HG03196 (cell line): ENCODE data around the gene LOXHD1.

Experiments
- ATAC-seq: cut with Tn5 transposase; IDR thresholded peaks from one replicate; pipeline ENCODE4 v1.9.1; 2021; ENCODE audit not compliant: unreplicated experiment

The LOXHD1 gene

DNA sequence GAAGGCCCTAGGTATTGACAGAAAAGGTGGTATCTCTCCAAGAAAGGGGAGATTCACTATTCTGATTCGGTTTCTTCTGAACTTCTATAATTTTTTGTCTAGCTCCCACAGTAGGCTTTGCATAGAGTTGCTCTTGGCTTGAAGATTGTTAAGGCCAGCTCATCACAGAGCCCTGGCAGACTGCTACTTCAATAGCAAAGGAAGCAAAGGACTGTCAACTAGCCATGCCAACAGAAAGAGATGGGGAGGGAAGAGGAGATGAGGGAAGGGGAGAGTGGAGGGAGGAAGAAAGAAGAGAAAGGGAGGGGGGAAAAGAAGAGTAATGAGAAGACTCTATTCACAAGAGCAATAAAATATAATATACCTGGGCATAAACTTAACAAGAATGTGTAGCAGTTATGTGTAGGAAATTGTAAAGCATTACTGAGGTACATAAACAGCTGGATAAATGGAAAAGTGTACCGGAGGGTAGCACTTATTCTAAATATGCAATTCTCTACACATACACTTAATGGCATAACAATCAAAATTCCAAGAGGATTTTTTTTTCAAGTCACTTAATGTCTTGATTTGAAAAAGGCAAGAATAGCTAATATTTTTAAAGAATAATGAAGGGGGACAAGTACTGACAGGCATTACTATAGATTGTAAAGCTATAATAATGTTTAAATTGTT, 102.5 kb downstream of the LOXHD1 start:
- ATAC-seq, result no peak

DNA sequence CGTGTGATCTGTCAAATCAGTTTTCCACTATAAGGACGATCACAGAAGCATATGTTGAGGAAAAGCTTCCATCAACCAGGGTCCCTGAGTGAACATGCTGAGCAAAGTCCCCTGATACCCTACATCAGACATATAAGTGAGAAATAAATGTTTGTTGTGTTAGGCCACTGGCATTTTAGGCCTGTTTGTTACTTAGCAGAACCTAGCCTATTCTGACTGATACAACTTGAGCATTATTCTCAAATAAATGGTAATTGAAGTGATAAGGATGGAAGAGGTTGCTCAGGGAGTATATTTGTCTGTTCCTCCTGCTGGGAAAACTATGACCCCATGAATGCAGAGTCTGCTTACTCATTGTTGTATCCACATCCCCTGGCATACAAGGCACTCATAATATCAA, 106.4 kb downstream of the LOXHD1 start:
- ATAC-seq, result no peak

DNA sequence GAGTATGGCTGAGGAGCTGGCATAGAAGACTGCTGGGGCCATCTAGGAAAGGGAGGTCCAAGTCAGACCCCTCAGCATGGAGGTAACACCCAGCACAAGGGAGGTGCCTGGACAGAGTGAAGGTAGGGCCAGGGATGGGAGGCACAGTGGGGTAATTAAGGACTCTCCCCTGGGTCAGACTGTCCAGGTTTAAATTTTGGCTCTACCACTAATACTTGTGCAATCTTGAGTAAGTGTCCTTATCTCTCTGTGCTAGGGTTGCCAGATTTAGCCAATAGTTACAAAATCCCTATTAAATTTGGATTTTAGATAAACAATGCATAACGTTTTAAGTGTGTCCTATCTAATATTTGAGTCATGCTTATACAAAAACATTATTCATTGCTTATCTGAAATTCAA, 109.5 kb downstream of the LOXHD1 start:
- ATAC-seq, result no peak

DNA sequence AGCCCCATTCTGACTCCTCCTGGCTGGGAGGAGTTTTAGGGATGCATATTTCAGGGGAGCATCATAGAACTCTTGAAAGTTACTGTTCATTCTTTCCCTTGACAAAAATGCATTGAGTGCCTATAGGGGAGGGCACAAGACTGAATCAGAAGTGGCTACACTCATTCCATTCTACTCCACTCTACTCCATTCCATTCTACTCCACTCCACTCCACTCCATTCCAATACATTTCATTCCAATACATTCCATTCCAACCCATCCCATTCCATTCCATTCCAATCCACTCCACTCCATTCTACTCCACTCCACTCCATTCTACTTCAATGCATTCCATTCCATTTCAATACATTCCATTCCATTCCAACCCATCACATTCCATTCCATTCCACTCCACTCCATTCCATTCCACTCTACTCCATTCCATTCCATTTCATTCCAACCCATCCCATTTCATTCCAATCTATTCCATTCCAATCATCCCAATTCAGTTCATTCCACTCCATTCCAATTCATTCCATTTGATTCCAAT, 110.8 kb downstream of the LOXHD1 start:
- ATAC-seq, result no peak

DNA sequence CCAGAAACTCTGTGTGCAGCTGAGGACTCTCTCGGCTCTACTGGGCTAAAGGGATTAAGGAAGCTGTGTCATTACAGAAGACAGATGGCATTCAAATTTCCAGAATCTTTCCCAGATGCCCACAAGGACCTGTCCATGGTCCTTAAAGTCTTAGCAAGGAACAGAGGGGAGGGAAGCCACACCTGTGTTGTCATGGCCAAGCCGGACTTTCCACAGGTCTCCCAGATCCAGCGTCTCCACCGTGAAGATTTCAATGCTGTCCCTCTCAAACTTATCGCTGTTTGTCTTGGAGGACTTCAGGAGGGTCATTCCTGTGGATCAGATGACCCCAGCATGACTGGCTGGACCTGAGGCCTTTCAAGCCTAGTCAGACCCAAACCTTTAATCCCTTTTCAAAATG, 114.5 kb downstream of the LOXHD1 start:
- ATAC-seq, result no peak

DNA sequence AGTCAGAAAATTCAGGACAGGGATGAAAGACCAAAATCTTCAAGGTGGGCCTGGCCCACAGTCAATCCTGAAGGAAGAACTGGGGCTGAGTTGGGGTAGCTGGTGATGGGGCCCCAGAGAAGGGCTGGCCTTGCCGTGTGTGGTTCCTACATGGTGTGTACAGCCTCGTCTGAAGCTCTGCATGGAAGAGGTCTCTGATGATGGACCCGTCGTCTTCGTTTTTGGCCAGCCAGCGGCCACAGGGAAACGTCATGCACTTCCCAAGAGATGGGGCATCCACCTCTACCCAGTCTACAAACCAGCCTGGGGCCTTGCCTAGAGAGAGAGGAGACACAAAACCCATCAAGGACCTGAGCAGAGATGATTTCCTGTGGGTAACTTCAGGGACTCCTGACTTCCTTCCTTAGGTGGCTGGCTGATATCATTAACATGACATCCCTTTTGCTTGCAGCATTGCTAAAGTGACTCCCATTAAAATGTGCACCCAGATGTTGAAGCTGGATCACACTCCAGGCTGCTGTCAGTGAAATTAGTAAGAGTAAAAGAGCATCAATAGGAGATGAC, 115.3 kb downstream of the LOXHD1 start:
- no peak for ATAC-seq

DNA sequence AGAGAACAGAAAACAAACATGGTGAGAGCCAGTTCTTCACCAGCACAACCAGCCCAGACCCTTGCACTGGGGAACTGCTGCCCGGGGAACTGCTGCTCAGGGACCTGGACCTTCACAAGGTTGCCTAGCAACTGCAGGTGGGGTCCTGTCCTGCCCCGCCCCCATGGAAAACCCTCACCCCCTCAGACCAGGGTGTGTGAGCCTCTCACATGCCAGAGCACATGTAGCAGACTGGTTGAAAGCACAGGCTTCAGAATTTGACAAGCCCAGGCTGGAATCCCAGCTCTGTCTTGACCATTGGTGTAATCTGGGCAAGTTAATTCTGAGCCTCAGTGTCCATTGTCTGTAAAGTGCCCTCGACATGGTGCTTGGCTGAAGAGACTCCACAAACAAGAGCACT, 118.6 kb downstream of the LOXHD1 start:
- ATAC-seq, result no peak

DNA sequence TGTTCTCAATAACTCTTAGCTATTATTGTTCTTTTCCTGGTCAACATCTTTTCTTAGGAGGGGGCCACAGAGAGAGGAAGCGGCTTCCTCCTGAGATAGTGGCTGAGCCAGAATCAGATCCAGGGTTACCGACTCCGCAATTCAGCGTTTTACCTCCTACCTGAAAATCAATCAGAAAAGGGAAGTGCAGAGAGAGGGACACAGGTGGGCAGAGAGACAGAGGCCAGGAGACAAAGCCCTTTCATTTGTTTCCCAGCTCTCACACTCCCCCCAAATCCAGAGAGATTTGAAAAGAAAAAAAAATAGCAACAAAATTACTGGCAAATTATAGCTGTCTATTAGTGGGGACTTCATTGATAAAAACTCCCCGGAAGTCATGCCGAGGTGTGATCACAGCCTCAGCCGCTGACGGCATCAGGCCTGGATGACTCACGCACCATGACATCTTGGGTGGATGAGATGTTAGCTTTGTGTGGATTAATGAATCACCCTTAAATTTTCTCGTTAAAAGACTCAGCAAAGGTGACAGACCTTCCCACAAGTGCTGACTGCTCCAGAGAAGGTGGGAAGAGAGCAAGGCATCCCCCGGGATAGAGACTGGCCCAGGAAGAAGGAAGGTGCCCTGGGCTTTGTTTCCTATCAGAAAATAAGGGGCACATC, 120.7 kb downstream of the LOXHD1 start:
- ATAC-seq, result no peak

DNA sequence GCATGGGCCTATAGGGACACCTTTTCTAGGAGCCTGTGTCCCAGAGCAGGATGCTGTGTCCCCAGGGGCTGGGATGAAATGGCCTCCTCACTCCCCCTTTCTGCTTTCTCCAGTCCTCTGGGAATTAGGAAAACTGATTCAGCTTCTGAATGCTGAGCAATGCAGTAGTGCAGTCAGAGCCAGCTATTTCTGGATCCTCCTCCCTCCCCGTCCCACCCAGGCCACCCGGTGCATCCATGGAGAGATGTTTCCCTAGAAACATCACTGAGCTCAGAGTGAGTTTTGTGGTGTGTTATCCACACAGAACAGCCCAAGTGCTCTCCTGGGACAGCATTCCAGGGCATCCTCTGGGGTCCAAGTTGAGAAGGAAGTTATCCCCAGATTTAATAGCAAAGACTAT, 125.5 kb downstream of the LOXHD1 start:
- ATAC-seq, result no peak

DNA sequence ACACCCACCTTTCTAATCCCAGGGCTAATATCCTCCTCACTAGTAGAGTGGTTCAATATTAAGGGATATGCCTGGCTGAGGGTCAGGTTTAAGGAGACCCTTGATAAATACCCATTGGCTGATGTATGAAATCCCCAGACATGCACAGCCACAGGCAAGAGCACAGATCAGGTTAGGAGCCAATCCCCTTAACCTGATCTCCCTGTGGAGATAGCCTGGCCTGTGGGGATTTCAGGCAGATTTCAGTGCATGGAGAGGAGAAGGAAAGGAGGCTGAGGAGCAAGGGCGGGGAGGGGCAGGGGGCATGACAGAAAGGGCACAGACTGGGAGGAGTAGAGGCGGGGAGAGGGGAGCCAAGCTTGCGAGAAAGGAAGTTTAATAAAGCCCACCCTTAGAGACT, 129.0 kb downstream of the LOXHD1 start:
- no peak for ATAC-seq

DNA sequence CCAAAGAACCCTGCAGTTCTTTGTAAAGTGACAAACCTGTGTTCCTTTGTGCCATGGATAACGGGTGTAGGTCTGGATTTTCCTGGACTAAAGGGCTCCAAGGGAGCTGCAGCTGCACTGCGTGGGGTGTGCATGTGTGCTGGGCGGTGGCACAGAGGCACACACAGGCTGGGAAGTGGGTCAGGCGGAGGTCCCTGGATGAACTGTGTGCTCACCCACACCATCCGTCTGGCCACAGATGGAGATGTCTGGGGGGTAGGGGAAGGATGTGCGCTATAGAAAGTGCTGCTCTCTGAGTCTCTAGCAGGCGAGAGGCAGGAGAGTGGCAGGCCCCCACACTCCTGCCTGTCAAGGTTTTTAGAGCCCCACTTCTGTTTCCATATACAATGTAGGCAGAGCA, 137.2 kb downstream of the LOXHD1 start:
- ATAC-seq, result no peak

DNA sequence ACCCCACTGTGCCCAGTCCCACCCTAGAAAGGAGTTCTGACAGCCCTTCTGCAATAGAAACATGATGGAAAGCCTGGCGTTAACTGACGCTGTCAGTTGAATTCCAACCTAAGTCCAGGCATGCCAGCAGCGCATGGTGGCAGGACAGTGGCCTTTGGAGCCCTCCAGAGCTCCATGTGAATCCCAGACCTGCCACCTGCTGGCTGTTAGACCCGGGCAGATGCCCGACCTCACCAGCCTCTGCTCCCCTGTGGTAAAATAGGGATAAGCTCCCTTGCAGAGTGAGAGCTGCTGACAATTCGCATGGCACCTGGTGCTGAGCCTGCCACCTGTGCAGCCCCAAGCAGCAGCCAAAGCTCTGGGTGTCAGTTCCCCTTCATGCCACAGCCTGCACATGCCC, 138.6 kb downstream of the LOXHD1 start:
- no peak for ATAC-seq

DNA sequence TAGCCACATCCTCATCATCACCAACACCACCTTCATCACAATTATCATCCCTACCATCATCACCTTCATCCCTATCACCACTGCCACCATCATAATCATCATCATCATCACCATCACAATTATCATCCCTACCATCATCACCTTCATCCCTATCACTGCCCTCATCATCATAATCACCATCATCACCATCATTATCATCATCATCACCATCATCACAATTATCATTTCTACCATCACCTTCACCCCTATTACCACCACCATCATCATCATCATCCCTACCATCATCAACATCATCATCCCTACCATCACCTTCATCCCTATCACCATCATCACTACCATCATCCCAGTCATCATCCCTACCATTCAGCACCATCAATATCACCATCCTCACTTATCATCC, 140.5 kb downstream of the LOXHD1 start:
- ATAC-seq, result no peak

DNA sequence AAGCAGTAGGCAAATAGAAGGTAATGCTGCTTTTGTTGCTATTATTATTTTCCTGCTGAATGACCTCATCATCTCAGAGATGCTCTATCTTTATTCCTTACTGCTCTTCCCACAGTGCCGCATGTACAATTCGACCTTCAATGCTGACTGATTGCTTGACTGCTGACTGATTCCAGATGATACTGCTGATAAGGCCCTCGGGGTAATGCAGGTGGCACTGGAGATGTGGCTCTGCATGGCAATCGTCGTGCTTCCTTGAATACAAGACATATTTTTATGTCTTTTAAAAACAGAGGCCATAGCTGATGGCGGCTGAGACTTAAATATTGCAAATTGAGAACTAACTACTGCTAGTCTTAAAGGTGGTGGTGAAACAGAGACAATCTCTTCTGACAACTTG, 146.6 kb downstream of the LOXHD1 start:
- ATAC-seq, result no peak

DNA sequence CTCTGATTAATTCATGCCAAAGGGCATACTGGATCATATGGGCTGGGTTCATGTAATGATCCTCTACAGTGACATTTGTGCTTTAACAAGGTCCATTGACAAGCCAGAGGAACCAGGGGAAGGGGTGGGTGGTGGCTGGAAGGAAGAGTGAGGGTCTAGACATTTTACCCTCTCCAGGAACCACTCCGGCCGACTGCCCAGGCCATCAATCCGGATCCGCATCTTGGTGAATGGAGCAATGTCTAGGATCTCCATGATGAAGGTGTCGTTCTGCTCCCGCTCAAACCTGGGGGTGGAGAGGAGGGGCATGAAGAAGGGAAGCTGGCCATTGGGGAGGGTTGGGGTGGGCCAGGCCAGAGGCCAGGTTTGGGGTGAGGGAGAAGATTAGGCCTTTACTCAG, 147.5 kb downstream of the LOXHD1 start:
- ATAC-seq, result no peak

DNA sequence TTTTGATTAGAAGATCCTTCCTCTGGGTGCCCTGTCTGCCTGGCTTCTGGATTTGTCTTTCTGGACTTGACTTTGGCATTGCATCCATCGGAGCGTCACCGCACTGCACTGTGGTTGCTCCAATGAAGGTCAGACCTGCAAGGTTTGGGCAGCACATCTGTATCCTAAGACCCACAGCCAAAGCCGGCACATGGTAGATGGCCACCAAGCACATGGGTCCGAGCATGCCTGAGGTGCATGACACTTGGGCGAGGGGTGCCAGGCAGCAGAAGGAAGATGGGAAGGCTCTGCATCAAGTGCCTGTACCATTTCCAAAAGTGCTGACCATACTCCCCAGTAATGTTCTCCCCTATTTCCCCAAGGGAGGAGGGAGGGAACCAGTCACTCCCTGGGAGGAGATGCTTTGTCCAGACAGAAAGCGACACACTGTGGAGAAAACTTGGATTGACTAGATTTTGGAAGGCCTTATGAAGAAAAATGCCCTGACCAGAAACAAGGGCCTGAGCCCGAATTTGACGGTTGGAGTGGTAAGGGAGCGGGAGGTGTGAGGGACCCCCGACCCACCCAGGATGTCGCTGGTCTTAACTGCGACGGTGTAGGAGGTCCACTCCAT, 149.9 kb downstream of the LOXHD1 start:
- no peak for ATAC-seq

DNA sequence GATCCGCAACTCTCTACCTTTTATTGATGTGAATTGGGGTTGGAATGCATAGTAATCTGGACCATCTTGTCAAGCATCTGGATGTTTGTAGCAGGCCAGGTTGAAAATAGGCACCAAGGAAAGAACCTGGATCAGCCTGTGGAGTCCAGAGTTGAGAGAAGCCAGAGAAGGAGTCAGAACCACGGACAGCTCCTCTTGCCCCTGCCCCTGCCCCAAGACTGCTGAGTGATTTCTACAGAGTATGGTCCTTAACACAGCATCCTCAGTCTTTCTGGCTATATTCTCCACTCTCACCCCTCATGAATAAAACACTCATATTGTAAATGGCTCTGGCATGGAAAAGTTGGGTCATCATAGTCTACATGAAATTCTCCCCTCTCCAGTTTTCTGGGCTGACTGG, 154.6 kb downstream of the LOXHD1 start:
- ATAC-seq, result no peak

DNA sequence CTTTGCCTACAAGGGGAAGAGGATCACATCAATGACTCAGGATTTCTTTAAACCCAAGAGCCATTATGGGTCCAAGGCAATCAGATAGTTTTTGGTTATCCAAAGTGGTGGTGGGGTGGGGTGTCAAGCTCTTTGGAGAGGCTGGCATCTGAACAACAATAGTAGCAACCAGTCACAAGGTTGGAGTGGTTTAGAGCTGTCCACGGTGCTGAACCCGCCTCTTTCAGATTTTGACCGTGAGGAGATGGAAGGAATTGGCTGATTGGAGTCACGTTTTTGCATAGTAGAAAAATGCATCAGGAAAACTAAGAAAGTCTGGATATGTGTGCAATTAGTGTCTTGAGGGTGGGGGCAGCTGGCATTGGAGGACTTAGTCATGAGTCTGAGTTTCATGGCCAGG, 159.9 kb downstream of the LOXHD1 start:
- no peak for ATAC-seq

DNA sequence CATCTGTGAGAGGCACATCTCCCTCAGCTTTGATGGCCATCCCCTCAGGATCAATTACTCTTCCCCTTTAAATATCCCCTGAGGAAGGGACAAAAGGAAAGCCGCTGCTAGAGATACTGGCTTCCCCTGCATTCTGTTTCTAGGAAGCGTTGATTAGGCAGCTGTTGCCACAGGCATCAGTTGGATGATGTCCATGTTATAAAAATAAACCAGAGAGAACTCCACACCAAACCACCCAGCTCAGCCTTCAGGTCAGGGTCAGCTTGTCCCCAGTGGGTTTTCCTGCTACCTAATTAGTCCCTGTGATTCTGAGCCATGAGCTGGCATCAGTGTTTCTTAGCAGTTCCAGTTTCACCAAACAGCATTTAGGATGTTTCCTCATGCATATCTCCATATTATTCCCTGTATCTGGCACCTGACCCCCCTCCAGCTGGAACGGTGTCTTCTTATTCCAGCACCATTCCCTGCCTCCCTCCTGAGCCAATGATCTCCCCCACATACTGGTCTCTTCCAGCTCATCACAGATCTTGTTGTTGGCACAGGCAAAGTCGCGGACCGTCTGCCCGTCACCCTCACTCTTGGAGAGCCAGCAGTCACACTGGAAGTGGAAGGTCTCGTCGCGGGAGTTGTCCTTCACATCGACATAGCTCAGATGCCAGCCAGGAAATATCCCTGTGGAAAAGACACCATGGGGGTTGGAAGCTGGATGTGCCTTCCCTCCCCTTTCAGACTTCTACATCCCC, 168.4 kb downstream of the LOXHD1 start:
- no peak for ATAC-seq

DNA sequence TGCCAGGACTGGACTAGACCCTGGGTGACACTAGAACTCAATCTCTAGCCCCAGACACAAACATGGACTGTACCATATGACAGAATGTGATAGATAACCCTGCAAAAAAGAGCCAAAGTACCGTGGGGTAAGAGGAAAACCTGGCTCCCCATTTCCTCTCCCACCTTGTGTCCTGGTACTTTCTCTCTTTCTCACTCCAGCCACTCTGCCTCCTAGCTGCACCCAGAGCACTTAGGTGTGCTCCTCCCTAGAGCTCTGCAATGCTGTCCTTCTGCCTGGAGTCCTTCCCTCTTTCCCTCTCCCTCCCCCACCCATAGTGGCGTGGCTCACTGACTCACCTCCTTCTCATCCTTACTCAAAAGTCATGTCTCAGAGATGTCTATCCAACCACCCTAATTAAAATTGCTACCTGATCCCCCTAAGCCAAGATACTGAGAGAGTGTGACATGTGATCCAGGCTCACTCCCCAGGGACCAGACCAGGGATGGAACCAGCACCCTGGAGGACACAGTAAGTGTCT, 171.3 kb downstream of the LOXHD1 start:
- no peak for ATAC-seq

DNA sequence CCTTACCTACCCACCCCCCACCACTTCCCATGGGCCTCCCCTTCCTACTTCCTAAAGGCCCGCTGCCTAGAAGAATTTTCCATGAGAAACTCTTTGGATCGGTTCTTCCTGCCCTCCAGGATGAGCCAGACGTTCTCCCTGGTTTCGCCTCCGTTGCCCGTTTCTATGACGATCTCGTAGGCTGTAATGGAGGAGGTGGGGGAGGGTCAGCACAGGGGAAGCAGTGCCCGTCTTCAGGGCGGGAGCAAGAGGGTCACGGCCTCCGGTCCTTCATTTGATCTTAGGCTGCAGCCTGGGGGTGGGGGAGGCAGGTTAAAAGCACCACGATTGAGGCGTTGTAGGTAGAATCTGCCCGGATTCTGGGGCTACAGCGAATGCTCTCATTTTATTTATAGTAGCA, 172.0 kb downstream of the LOXHD1 start:
- no peak for ATAC-seq
